DLD1 (cell line): ENCODE results near the gene MID1.

Experiments
- in situ Hi-C: cut with HindIII; loops from 2 replicates; pipeline ENCODE4 v1.10.0; 2017; ENCODE audit warnings: low sequenced_read_pairs

MID1 gene

GRCh38 chrX:10577853-10578252 is 42.5 kb downstream of the MID1 start:
- in situ Hi-C loops: no loop called here

- in situ Hi-C loops: no loop called here
Observed at GRCh38 chrX:10576777-10577447, 43.5 kb downstream of the MID1 start.

DNA sequence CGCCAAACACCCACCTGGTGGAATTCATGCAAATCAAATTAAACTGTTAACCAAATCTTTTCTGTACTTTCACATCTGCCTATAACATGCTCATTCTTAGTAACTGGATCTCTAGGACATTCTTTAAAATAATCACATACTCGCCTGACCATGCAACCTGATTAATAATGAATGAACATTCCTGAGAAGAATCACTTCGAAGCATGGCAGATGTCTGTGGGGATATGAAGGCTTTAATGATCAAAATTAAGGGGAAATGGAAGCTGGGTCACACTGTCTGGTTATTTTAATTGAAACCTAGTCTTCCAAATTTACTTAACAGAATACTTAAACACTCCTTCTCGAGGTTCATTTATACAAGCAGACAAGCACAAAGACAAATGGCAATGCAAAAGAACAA is 44.2 kb downstream of the MID1 start:
- in situ Hi-C loops: no loop called here

GRCh38 chrX:10574663-10575062 is 45.7 kb downstream of the MID1 start:
- in situ Hi-C loops: no loop called here

GRCh38 chrX:10571260-10571659 is 49.1 kb downstream of the MID1 start:
- in situ Hi-C loops: no loop called here

GRCh38 chrX:10570601-10571000 is 49.8 kb downstream of the MID1 start:
- in situ Hi-C loops: no loop called here

- in situ Hi-C loops: no loop called here
Observed at GRCh38 chrX:10569946-10570345, 50.4 kb downstream of the MID1 start.

DNA sequence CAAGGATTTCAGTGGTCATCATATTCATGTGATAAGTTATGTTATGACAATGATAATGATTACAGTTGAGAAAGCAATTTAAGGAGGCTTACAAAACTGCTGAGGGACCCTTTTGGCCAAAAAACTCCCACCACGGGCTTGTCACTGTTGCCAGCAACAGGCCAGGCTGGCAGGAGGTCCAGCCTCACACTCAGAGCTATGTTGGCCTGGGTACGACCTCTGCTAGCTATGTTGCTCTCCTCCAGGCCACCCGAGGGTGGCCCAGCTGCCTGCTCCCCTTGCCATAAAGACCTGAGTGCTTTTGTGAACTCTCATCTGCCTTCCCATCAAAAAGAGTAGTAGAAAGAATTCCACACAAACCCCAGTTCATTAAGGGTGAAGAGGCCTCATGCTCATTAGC is 52.0 kb downstream of the MID1 start:
- in situ Hi-C loops: no loop called here

DNA sequence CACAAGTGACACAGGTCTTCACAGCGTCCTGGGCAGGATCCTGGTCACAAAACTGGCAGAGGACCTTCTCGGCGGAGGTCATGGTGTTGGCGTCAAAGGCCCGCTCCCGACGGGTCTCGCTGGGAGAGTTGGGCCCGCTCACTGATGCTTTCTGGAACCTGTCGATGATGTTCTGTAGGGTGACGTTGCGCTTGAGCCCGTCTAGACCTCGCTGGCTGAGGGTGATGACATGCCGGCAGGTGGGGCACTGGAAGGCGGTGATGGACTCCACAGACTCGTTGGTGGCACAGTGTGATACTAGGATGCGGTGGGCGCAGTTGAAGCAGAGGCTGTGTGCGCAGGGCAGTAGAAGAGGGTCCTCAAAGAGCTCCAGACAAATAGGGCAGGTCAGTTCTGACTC is 53.2 kb downstream of the MID1 start:
- in situ Hi-C loops: no loop called here

GRCh38 chrX:10566716-10567097 is 53.7 kb downstream of the MID1 start:
- in situ Hi-C loops: no loop called here

DNA sequence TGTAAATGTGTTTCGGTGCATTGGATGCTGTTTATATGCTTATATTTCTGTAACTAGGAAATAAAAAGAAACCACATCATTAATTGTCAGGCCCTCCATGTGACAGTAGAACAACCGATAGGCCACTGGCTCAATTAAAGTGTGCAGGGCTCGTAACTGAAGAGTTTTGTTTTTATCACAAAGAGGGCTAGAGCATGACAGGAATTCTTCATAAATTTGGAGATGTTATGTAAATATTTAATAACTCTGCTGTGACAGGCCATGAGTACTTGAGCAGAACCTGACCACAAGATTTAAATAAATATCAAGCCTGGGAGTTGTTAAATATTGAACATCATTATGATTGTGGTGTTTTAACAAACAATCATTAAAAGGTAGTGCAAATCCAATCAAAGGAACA is 55.9 kb downstream of the MID1 start:
- in situ Hi-C loops: no loop called here

DNA sequence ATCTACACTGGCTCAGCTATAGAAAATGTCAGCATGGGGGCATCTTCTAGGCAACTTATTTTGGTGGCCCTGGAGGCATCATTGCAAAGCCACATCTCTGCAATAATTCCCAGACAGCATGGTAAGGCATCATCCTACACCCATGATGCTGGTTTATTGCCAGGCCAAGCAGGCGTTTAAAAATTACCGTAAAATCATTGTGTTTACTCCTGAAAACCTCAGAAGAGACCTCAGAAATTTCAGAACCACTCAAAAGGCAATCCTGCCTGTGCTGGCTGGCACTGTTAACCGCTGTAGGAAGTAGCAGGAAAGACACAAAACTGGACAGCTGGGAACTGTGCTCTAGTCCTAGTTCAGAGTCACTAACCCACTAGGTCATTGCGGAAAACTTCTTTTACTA is 63.2 kb downstream of the MID1 start:
- in situ Hi-C loops: no loop called here

DNA sequence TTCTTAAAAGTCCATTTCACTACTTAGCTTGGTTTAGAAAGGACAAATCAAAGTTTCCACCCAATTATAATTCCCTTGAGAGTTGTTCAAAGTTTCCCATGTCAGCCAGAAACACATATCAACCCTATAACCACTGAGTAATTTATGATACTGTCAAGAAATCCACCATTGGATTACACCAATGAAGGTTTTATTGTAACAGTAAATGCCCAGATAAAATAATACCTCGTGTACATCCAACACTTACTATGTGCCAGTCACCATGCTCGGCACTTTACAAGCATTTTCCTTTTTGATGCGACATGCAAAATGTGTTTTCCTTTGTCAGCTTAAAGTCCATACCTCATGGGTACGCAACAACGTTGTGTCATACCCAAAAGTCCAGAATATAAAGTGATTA is 64.0 kb downstream of the MID1 start:
- in situ Hi-C loops: no loop called here

GRCh38 chrX:10555846-10556245 is 64.5 kb downstream of the MID1 start:
- in situ Hi-C loops: no loop called here

- in situ Hi-C loops: no loop called here
Observed at GRCh38 chrX:10554612-10555270, 65.6 kb downstream of the MID1 start.

GRCh38 chrX:10549280-10549679 is 71.1 kb downstream of the MID1 start:
- in situ Hi-C loops: no loop called here

DNA sequence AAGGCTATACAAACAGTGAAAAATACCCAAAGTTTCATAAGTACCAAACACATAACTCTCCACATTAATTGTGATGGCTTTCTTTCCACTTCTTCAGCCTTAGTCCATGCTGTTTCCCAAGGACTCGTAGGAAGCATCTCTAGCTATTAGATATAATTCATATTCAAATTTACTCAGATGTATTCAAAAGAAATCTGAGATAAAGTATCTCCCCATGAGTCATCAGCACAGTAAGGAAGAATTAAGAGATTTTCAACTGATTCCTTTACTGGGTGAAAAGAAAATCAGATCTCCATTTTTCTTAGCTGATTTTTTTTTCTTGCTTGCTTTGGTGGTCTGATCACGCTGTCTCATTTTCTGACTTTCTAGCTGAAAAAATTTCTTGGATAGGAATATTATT is 71.7 kb downstream of the MID1 start:
- in situ Hi-C loops: no loop called here

GRCh38 chrX:10545882-10546281 is 74.5 kb downstream of the MID1 start:
- in situ Hi-C loops: no loop called here

DNA sequence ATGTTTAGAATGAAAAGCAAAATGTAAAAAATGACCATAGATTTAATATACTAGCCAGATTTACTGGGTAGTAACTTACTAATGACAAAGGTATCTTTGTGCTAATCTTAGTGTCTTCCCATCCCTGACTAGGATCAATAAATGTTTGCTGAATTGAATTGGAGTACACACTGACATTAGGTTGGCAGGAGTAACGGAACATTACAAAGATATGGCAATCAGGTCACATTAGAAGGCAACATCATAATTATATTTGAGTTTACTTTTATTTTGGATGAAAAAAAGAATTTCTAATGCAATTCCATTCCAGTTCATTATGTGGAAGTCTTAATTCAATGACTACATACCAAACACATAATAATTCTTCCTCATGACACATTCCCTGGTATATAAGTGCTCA is 77.8 kb downstream of the MID1 start:
- in situ Hi-C loops: no loop called here

DNA sequence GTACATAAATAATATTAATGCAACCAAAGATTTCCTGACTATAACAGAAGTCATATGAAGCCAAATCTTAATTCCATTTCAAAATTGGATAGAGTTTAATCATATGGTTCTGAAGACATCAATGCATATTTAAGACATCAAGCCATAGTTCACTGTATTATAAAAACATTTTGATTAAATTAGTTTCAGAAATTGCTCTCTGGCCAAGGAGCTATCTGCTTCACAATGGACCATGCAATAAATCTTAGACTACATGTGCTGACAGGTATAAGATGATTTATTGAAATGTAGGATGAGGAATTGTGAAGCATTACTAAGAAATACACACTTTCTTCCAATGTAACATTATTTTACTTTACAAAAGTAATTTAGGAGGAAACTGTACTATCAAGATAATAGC is 81.6 kb downstream of the MID1 start:
- in situ Hi-C loops: no loop called here

- in situ Hi-C loops: no loop called here
Observed at GRCh38 chrX:10537308-10537707, 83.1 kb downstream of the MID1 start.

GRCh38 chrX:10536744-10537143 is 83.6 kb downstream of the MID1 start:
- in situ Hi-C loops: no loop called here

DNA sequence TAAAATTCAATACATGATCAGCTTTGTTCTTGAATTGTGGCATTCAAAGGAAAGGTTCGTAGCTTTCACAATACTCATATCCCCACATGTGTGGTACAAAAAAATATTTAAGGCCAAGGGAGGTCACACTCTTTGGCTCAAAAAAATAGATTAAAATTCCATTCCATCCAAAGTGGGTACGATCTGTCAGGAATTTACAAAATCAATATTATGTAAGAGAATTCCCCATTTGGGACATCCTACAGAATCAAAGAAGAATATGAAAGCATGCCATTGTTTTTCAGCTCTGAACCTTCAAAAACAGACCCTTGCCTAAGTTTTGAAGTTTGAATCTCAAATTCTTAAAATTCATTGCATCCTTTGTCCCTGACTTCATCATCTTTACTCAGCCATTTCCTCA is 85.8 kb downstream of the MID1 start:
- in situ Hi-C loops: no loop called here
